IPS-15b (cell line): ENCODE results near the gene SCAND1.
"Not testable (repeated sequence)": the region's sequence is repeated elsewhere in the genome, so short reads cannot be mapped to it uniquely, and the experiment has no call there.

Experiments used
- H3K27me3 ChIP-seq: one replicate; pipeline ENCODE4 v1.6.1; 2013; ENCODE audit warnings: low read length; ENCODE audit not compliant: control insufficient read depth, insufficient read depth
- H3K36me3 ChIP-seq: one replicate; pipeline ENCODE4 v1.6.1; 2013; ENCODE audit warnings: low read length; ENCODE audit not compliant: control insufficient read depth, insufficient read depth
- H3K4me1 ChIP-seq: one replicate; pipeline ENCODE4 v1.6.1; 2013; ENCODE audit warnings: mild to moderate bottlenecking, low read length; ENCODE audit not compliant: control insufficient read depth, insufficient read depth
- H3K4me3 ChIP-seq: one replicate; pipeline ENCODE4 v1.5.1; 2013; ENCODE audit warnings: low read depth, low read length
- H3K9ac ChIP-seq: one replicate; pipeline ENCODE4 v1.6.1; 2013; ENCODE audit warnings: low read depth, mild to moderate bottlenecking, low read length
- H3K9me3 ChIP-seq: one replicate; pipeline ENCODE4 v1.6.1; 2013; ENCODE audit warnings: mild to moderate bottlenecking, low read length; ENCODE audit not compliant: control insufficient read depth, insufficient read depth

SCAND1 gene

DNA sequence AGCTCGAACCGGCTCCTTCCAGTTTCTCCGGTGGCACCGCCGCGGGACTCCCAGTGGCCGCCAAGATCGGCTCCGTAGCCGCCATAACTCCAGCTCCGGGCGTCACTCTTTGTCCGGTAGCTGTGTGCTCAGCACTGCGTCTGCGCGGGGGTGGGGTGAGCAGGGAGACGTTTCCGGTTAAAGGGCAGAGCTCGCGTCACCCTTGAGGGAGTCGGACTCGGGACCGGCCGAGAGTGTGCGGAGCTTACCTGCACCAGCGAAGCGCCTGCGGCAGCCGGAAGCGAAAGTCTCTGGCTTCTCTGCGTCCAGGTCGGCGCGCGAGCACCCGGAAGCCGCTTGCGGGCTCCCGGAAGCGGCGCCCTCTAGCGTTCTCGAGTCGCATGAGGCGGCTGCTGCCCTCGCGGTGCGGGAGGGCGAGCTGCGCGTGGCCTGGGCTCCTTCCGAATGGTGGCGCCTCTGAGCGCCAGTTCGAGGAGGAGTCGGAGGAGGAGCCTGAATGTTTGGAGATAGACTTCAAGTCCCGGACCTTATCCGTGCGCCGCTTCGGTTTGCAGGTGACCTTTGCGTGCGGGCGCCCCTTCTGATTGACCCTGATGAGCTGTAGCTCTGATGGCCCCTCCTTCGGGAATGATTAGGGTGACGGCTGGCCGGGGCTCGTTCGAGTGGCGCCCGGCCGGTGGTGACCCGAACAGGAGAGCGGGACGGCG lies at the start of gene SCAND1:
SCAND1 (minus strand) TSS at position 303 of the 707 bp plus-strand sequence; CDS start at position 85, 218 bp downstream.
- no peaks in the 10 kb centered on the region for H3K9me3 ChIP-seq
- H3K4me1 ChIP-seq: peaks cover 6% of the 10 kb centered on the region
- H3K9ac ChIP-seq: peak within 1 kb of the TSS; percentile 99
- H3K4me3 ChIP-seq: peak within 1 kb of the TSS; percentile 86
- H3K27me3 ChIP-seq: no peaks in the 10 kb centered on the region
- H3K36me3 ChIP-seq: no peaks in the 10 kb centered on the region

DNA sequence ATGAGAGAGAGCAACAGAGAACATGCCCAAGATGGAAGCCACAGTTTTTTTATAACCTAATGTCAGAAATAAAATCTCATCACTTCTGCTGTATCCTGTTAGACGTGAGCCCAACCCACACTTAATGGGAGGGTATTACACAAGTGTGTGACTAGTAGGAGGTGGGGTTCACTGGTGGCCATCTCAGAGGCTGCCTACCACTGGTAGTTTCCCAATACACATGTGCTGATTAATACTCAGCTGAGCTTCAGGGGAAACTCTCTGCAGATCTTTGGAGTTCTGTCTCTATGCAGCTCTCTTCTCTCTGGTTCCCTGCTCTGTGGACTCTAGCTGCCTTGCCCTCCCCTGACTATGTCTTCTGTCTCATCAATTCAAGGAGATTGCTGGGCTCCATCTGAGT lies 49.7 kb upstream of the SCAND1 start:
- H3K4me3 ChIP-seq: no peak overlapping the region
- H3K4me1 ChIP-seq: no peaks in the 10 kb centered on the region
- no peak overlapping the region for H3K9ac ChIP-seq
- H3K36me3 ChIP-seq: no peaks in the 10 kb centered on the region
- H3K27me3 ChIP-seq: no peaks in the 10 kb centered on the region
- H3K9me3 ChIP-seq: peaks cover 3% of the 10 kb centered on the region

GRCh38 chr20:36002855-36003254 lies 48.6 kb upstream of the SCAND1 start:
- Histone ChIP-seq H3K36me3 (no peaks in the 10 kb centered on the region), H3K4me3 (no peak overlapping the region), H3K9me3 (peaks cover 3% of the 10 kb centered on the region), H3K4me1 (no peaks in the 10 kb centered on the region), H3K9ac (no peak overlapping the region), H3K27me3 (no peaks in the 10 kb centered on the region)

GRCh38 chr20:36001331-36001730 lies 47.0 kb upstream of the SCAND1 start:
- H3K4me3 ChIP-seq, H3K9me3 ChIP-seq, H3K9ac ChIP-seq, H3K27me3 ChIP-seq, H3K36me3 ChIP-seq, H3K4me1 ChIP-seq: not testable (repeated sequence)

DNA sequence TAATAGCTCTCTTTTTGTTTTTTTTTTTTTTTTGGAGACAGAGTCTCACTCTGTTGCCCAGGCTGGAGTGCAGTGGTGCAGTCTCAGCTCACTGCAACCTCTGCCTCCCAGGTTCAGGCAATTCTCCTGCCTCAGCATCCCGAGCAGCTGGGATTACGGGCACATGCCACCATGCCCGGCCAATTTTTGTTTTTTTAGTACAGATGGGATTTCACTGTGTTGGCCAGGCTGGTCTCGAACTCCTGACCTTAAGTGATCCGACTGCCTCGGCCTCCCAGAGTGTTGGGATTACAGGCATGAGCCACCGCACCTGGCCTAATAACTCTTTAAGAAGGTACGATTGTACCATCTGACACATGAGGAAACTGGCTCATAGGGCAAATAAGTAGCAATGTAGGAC lies 42.2 kb upstream of the SCAND1 start:
- not testable (repeated sequence) for H3K27me3 ChIP-seq, H3K4me3 ChIP-seq, H3K36me3 ChIP-seq, H3K9ac ChIP-seq, H3K4me1 ChIP-seq, H3K9me3 ChIP-seq

DNA sequence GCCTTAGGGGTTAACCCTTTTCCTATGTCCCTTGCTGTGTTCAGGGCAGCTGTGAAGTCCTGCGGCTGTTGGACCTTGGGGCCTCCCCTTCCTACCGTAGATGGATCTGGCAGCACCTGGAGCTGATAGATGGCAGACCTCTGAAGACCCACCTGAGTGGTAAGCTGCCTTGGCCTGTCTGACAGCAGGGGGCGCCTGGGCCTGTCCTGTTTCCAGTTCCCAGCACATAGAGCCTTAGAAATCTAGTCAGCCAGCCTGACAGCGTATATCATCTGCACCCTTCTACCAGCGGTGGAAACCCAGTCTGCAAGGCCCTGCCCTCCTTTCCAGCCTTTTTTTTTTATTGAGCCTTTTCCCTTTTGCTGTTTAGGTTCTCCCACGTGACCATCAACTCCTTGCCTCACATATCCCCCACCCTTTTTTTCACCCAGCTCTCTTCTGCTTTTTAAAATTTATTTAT lies 40.7 kb upstream of the SCAND1 start:
- Histone ChIP-seq H3K36me3 (no peaks in the 10 kb centered on the region), H3K4me3 (no peak overlapping the region), H3K4me1 (peaks cover 5% of the 10 kb centered on the region), H3K9me3 (no peaks in the 10 kb centered on the region), H3K27me3 (no peaks in the 10 kb centered on the region), H3K9ac (no peak overlapping the region)

DNA sequence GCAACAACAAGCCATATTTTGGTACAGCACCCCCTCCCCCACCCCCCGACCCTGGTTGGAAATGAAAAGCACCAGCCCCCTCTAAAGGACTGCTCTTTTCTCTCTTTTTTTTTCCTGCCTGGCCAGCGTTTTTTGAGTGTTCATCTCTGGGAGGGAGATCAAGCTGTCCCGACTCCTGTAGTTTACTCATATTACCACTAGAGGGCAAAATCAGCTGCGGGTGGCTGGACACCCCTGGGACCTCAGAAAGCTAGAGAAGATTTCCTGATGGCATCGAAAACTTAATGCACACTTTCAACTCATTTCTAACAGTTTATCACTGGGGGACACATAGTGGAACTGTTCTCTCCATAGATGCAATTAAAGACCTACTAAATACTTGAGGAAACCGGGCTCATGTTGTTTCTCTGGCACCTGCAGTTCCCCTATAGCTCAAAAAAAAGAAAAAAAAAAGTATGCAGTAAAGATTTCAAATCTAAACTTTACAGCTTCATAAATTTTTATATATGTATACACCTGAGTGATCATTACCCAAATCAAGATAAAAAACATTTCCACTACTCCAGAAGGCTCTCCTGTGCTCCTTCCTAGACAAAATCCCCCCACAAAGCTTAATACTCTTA lies 38.5 kb upstream of the SCAND1 start:
- no peak overlapping the region for H3K9ac ChIP-seq
- no peaks in the 10 kb centered on the region for H3K27me3 ChIP-seq
- no peak overlapping the region for H3K4me3 ChIP-seq
- no peaks in the 10 kb centered on the region for H3K9me3 ChIP-seq
- H3K4me1 ChIP-seq: peaks cover 5% of the 10 kb centered on the region
- H3K36me3 ChIP-seq: no peaks in the 10 kb centered on the region

- no peaks in the 10 kb centered on the region for H3K27me3 ChIP-seq
- H3K4me1 ChIP-seq: peaks cover 5% of the 10 kb centered on the region
- H3K4me3 ChIP-seq: no peak overlapping the region
- no peaks in the 10 kb centered on the region for H3K36me3 ChIP-seq
- H3K9me3 ChIP-seq: no peaks in the 10 kb centered on the region
- H3K9ac ChIP-seq: no peak overlapping the region
Observed at GRCh38 chr20:35991142-35991771, 37.0 kb upstream of the SCAND1 start.

- no peaks in the 10 kb centered on the region for H3K9me3 ChIP-seq
- H3K27me3 ChIP-seq: no peaks in the 10 kb centered on the region
- H3K4me1 ChIP-seq: peaks cover 5% of the 10 kb centered on the region
- H3K36me3 ChIP-seq: no peaks in the 10 kb centered on the region
- no peak overlapping the region for H3K4me3 ChIP-seq
- no peak overlapping the region for H3K9ac ChIP-seq
Observed at GRCh38 chr20:35988910-35989463, 34.7 kb upstream of the SCAND1 start.

- no peak overlapping the region for H3K4me3 ChIP-seq
- no peak overlapping the region for H3K9ac ChIP-seq
- H3K27me3 ChIP-seq: no peaks in the 10 kb centered on the region
- no peaks in the 10 kb centered on the region for H3K36me3 ChIP-seq
- no peaks in the 10 kb centered on the region for H3K9me3 ChIP-seq
- no peaks in the 10 kb centered on the region for H3K4me1 ChIP-seq
Observed at GRCh38 chr20:35985806-35986205, 31.5 kb upstream of the SCAND1 start.

DNA sequence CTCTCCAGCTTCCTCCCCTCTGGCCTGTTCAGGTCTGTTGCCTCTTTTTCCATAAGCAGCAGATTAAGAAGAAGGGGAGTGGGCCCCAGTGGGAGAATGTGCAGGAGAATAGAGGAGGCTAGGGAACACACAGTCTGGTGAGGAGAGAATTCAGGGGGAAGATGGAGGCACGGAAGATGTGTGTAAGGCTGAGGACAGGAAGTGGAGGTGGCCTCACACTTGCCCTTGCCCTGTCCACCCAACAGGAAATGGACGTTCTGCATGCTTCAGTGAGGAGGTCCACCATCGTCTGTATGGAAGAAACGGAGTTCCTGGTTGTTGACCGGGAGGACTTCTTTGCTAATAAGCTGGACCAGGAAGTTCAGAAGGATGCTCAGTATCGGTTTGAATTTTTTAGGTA lies 30.1 kb upstream of the SCAND1 start:
- Histone ChIP-seq H3K4me1 (no peaks in the 10 kb centered on the region), H3K9me3 (no peaks in the 10 kb centered on the region), H3K9ac (no peak overlapping the region), H3K27me3 (no peaks in the 10 kb centered on the region), H3K36me3 (no peaks in the 10 kb centered on the region), H3K4me3 (no peak overlapping the region)

DNA sequence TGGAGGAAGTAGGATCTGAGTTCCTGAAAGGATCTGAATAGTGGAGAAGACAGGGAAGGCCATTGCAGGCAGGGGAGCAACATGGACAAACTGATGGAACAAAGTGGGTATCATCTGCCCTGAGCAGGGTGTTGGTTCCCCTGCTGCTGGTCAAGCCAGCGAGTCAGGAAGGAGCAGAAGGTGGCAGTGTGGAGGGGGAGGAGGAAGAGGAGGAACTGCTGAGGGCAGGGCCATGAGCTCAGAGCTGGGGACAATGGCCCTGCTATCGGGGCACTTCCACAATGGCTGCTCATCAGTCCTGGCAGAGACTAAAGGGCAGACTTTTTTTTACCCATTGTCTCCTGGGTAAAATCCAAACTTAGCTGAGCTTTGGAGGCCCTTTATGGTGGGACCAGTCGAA lies 27.7 kb upstream of the SCAND1 start:
- no peaks in the 10 kb centered on the region for H3K36me3 ChIP-seq

More for the DNA sequence above, 27.7 kb upstream of the SCAND1 start:
- no peaks in the 10 kb centered on the region for H3K9me3 ChIP-seq
- no peak overlapping the region for H3K9ac ChIP-seq
- no peaks in the 10 kb centered on the region for H3K4me1 ChIP-seq
- H3K27me3 ChIP-seq: no peaks in the 10 kb centered on the region
- H3K4me3 ChIP-seq: no peak overlapping the region
